CD4-positive, alpha-beta T cell treated with Interleukin-2 at 100 ng/mL for 4 hours (primary cell): ENCODE measurements around the gene SCAF8.
A peak's percentile ranks its signal among the peaks of the same experiment; 100 is the strongest.
"Not testable (repeated sequence)": the region's sequence is repeated elsewhere in the genome, so short reads cannot be mapped to it uniquely, and the experiment has no call there.

Experiments used
- DNase-seq: peaks from one replicate; pipeline ENCODE4 v3.0.0-alpha.2; 2020; ENCODE audit warnings: low spot score

SCAF8 gene

GRCh38 chr6:154785075-154785474 lies 51.9 kb downstream of the SCAF8 start:
- no peak for DNase-seq

- DNase-seq, result no peak
These were observed 53.1 kb downstream of the SCAF8 start for GRCh38 chr6:154786144-154786868.

- no peak for DNase-seq
These were observed 58.5 kb downstream of the SCAF8 start for GRCh38 chr6:154791556-154792317.

- DNase-seq, result no peak
These were observed 59.1 kb downstream of the SCAF8 start for GRCh38 chr6:154792325-154792724.

- no peak for DNase-seq
These were observed 59.5 kb downstream of the SCAF8 start for GRCh38 chr6:154792761-154793160.

GRCh38 chr6:154796484-154796883 lies 63.3 kb downstream of the SCAF8 start:
- DNase-seq, result no peak

- no peak for DNase-seq
These were observed 64.6 kb downstream of the SCAF8 start for GRCh38 chr6:154797857-154798256.

- no peak for DNase-seq
These were observed 67.1 kb downstream of the SCAF8 start for GRCh38 chr6:154800338-154800737.

- peak; percentile 42 for DNase-seq
These were observed 72.2 kb downstream of the SCAF8 start for GRCh38 chr6:154805288-154805911.

GRCh38 chr6:154806804-154807203 lies 73.6 kb downstream of the SCAF8 start:
- no peak for DNase-seq

GRCh38 chr6:154811663-154812062 lies 78.4 kb downstream of the SCAF8 start:
- DNase-seq, result not testable (repeated sequence)

GRCh38 chr6:154814063-154814462 lies 80.8 kb downstream of the SCAF8 start:
- no peak for DNase-seq

- DNase-seq, result no peak
These were observed 83.0 kb downstream of the SCAF8 start for GRCh38 chr6:154815938-154816820.

GRCh38 chr6:154821099-154821498 lies 87.9 kb downstream of the SCAF8 start:
- DNase-seq, result no peak

- DNase-seq, result no peak
These were observed 88.4 kb downstream of the SCAF8 start for GRCh38 chr6:154821638-154822037.

- DNase-seq, result no peak
These were observed 89.8 kb downstream of the SCAF8 start for GRCh38 chr6:154822947-154823558.

- DNase-seq, result no peak
These were observed 90.9 kb downstream of the SCAF8 start for GRCh38 chr6:154824076-154824475.

GRCh38 chr6:154829970-154830369 lies 96.8 kb downstream of the SCAF8 start:
- DNase-seq, result no peak

GRCh38 chr6:154830771-154831170 lies 97.6 kb downstream of the SCAF8 start:
- DNase-seq, result no peak

- no peak for DNase-seq
These were observed 102.1 kb downstream of the SCAF8 start for GRCh38 chr6:154835307-154835706.

GRCh38 chr6:154839546-154839945 lies 106.3 kb downstream of the SCAF8 start:
- no peak for DNase-seq

GRCh38 chr6:154840363-154840762 lies 107.1 kb downstream of the SCAF8 start:
- no peak for DNase-seq
